Midbrain (tissue), 1 donor: ENCODE measurements around the gene GOLGA8S.
"Not testable (repeated sequence)": the region's sequence is repeated elsewhere in the genome, so short reads cannot be mapped to it uniquely, and the experiment has no call there.

ENCODE experiments used
- DNase-seq: peaks from one replicate; lab custom pipeline; 2025; lab: John Stamatoyannopoulos, UW

Gene GOLGA8S

GRCh38 chr15:23397779-23398178 lies 43.2 kb downstream of the GOLGA8S start:
- DNase-seq: no peak

- not testable (repeated sequence) for DNase-seq
Observed at GRCh38 chr15:23398357-23398756, 43.8 kb downstream of the GOLGA8S start.

- DNase-seq: not testable (repeated sequence)
Observed at GRCh38 chr15:23399207-23399606, 44.7 kb downstream of the GOLGA8S start.

GRCh38 chr15:23401627-23402026 lies 47.1 kb downstream of the GOLGA8S start:
- DNase-seq: no peak

- no peak for DNase-seq
Observed at GRCh38 chr15:23402140-23402539, 47.6 kb downstream of the GOLGA8S start.

GRCh38 chr15:23402544-23402943 lies 48.0 kb downstream of the GOLGA8S start:
- no peak for DNase-seq

- no peak for DNase-seq
Observed at GRCh38 chr15:23403550-23403949, 49.0 kb downstream of the GOLGA8S start.

- no peak for DNase-seq
Observed at GRCh38 chr15:23411841-23412240, 57.3 kb downstream of the GOLGA8S start.

- DNase-seq: not testable (repeated sequence)
Observed at GRCh38 chr15:23412881-23413600, 58.5 kb downstream of the GOLGA8S start.
